Panc1 (cell line): ENCODE results near the gene OR10H1. TPM values are rescaled to one million over a fixed set of nuclear protein-coding genes. Genes with fewer than 3 reads are reported as not detected.

Experiments used
- ATAC-seq: fragments of 200-7000 bp; cut with Tn5 transposase; 2 replicates; pipeline ENCODE4 v1.9.1; 2020; ENCODE audit warnings: mild to moderate bottlenecking, moderate library complexity
- BruUV-seq: library from RNA; stranded (reverse); fragments of 400-500 nt; replicated peaks from 2 replicates; lab custom pipeline; 2021; lab: Mats Ljungman, UMichigan
- CTCF ChIA-PET: fragments of 300-600 bp; sonication (Branson Sonifier 250); formaldehyde crosslinking; loops from one replicate; lab custom pipeline; 2022; ENCODE audit warnings: antibody characterized with exemption; lab: Charles Lee
- POLR2A ChIA-PET: fragments of 300-600 bp; sonication (Branson Sonifier 250); formaldehyde crosslinking; loops from one replicate; lab custom pipeline; 2022; ENCODE audit warnings: antibody characterized with exemption; lab: Charles Lee
- DNase-seq: peaks from one replicate; pipeline ENCODE4 v3.0.0-alpha.2; 2010; ENCODE audit warnings: low read depth, low spot score
- H3K27ac ChIP-seq: 2 replicates; pipeline ENCODE4 v1.5.1; 2011; ENCODE audit warnings: mild to moderate bottlenecking, low read length, inconsistent platforms
- H3K27me3 ChIP-seq: fragments of 200-500 bp; sonication (Bioruptor generic); 2 replicates; pipeline ENCODE4 v1.6.0; 2014; ENCODE audit warnings: low read length, inconsistent platforms; ENCODE audit not compliant: control insufficient read depth, insufficient read depth
- H3K36me3 ChIP-seq: fragments of 200-500 bp; sonication (Bioruptor generic); 2 replicates; pipeline ENCODE4 v1.5.1; 2014; ENCODE audit warnings: inconsistent platforms, mild to moderate bottlenecking, low read length, moderate library complexity; ENCODE audit not compliant: control insufficient read depth, insufficient read depth
- H3K4me1 ChIP-seq: 2 replicates; pipeline ENCODE4 v1.5.1; 2011; ENCODE audit warnings: inconsistent platforms, mild to moderate bottlenecking, low read length, moderate library complexity; ENCODE audit not compliant: control insufficient read depth, insufficient read depth
- H3K4me3 ChIP-seq, 2 experiments: 2 replicates each; pipeline ENCODE4 v1.5.1; 2011 to 2012; ENCODE audit warnings: low read depth in 2 of 2, low read length in 2 of 2, mild to moderate bottlenecking in 2 of 2, inconsistent platforms in 1 of 2, moderate library complexity in 1 of 2
- H3K9me3 ChIP-seq: fragments of 200-500 bp; sonication (Bioruptor generic); 2 replicates; pipeline ENCODE4 v1.5.1; 2014; ENCODE audit warnings: low read depth, mild to moderate bottlenecking, inconsistent platforms, low read length, moderate library complexity; ENCODE audit not compliant: control insufficient read depth, insufficient read depth
- in situ Hi-C: cut with HindIII; loops from 2 replicates; pipeline ENCODE4 v1.10.0; 2016; ENCODE audit warnings: low sequenced_read_pairs, low pct_unique_long_range_greater_than_20kb
- intact Hi-C: fragments of 100-400 bp; cut with micrococcal nuclease; formaldehyde crosslinking; loops from one replicate; pipeline ENCODE4 v1.10.0; 2022; ENCODE audit not compliant: unreplicated experiment
- total RNA-seq: library from RNA; stranded (reverse); gene quantifications from one replicate; pipeline ENCODE4 v1.2.1, GENCODE V29; 2021; ENCODE audit not compliant: unreplicated experiment
- TF ChIP-seq, protein P1 (sequence below): fragments of 450-650 bp; IDR thresholded peaks from 2 replicates; pipeline ENCODE4 v1.5.1; 2017; ENCODE audit warnings: mild to moderate bottlenecking
- TF ChIP-seq, protein P2 (sequence below), 2 experiments: IDR thresholded peaks; 2 replicates each; pipeline ENCODE4 v1.6.1; 2011 to 2012; ENCODE audit warnings: low read depth in 2 of 2, control low read depth in 1 of 2, low read length in 1 of 2, mild to moderate bottlenecking in 1 of 2, moderate library complexity in 1 of 2; ENCODE audit not compliant: insufficient read depth in 1 of 2

The OR10H1 gene
- total RNA-seq, 1 experiment from 2014 or later: not detected

DNA sequence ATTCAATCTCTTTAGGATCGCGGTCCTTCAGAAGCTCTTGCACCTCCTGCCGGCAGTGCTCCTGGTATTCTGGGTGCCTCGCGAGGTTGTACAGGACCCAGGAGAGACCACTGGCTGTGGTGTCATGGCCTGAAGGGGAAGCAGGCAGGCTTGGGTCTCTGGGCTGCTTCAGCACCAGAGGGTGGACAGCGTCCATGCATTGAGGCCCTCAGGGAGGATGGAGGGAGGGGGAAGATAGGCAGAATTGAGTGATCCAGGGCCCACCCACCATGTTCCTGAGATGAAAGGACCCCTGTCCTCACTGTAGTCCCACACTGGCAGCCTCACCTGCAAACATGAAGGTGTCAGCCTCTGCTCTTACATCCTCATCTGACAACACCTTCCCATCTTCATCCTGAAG, 45.9 kb downstream of the OR10H1 start:
- H3K27ac ChIP-seq: no peak overlapping the region
- no peak for ATAC-seq
- POLR2A ChIA-PET: no interaction called here
- no TSS peak for BruUV-seq
- TF ChIP-seq, protein P1, sequence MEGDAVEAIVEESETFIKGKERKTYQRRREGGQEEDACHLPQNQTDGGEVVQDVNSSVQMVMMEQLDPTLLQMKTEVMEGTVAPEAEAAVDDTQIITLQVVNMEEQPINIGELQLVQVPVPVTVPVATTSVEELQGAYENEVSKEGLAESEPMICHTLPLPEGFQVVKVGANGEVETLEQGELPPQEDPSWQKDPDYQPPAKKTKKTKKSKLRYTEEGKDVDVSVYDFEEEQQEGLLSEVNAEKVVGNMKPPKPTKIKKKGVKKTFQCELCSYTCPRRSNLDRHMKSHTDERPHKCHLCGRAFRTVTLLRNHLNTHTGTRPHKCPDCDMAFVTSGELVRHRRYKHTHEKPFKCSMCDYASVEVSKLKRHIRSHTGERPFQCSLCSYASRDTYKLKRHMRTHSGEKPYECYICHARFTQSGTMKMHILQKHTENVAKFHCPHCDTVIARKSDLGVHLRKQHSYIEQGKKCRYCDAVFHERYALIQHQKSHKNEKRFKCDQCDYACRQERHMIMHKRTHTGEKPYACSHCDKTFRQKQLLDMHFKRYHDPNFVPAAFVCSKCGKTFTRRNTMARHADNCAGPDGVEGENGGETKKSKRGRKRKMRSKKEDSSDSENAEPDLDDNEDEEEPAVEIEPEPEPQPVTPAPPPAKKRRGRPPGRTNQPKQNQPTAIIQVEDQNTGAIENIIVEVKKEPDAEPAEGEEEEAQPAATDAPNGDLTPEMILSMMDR: no peak
- TF ChIP-seq, protein P2, sequence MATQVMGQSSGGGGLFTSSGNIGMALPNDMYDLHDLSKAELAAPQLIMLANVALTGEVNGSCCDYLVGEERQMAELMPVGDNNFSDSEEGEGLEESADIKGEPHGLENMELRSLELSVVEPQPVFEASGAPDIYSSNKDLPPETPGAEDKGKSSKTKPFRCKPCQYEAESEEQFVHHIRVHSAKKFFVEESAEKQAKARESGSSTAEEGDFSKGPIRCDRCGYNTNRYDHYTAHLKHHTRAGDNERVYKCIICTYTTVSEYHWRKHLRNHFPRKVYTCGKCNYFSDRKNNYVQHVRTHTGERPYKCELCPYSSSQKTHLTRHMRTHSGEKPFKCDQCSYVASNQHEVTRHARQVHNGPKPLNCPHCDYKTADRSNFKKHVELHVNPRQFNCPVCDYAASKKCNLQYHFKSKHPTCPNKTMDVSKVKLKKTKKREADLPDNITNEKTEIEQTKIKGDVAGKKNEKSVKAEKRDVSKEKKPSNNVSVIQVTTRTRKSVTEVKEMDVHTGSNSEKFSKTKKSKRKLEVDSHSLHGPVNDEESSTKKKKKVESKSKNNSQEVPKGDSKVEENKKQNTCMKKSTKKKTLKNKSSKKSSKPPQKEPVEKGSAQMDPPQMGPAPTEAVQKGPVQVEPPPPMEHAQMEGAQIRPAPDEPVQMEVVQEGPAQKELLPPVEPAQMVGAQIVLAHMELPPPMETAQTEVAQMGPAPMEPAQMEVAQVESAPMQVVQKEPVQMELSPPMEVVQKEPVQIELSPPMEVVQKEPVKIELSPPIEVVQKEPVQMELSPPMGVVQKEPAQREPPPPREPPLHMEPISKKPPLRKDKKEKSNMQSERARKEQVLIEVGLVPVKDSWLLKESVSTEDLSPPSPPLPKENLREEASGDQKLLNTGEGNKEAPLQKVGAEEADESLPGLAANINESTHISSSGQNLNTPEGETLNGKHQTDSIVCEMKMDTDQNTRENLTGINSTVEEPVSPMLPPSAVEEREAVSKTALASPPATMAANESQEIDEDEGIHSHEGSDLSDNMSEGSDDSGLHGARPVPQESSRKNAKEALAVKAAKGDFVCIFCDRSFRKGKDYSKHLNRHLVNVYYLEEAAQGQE (IDR thresholded peaks at IDR 0.05; ENCODE audit: insufficient read depth in 1 of 2, low read depth in 2 of 2, low read length in 1 of 2): peak; percentile 76 to 86
- in situ Hi-C loops: no loop called here
- intact Hi-C loops: no loop called here
- H3K36me3 ChIP-seq: no peaks in the 10 kb centered on the region
- CTCF ChIA-PET: no interaction called here
- DNase-seq: no peak
- H3K9me3 ChIP-seq: no peaks in the 10 kb centered on the region
- H3K4me3 ChIP-seq: no peak overlapping the region
- no peaks in the 10 kb centered on the region for H3K27me3 ChIP-seq
- no peaks in the 10 kb centered on the region for H3K4me1 ChIP-seq

DNA sequence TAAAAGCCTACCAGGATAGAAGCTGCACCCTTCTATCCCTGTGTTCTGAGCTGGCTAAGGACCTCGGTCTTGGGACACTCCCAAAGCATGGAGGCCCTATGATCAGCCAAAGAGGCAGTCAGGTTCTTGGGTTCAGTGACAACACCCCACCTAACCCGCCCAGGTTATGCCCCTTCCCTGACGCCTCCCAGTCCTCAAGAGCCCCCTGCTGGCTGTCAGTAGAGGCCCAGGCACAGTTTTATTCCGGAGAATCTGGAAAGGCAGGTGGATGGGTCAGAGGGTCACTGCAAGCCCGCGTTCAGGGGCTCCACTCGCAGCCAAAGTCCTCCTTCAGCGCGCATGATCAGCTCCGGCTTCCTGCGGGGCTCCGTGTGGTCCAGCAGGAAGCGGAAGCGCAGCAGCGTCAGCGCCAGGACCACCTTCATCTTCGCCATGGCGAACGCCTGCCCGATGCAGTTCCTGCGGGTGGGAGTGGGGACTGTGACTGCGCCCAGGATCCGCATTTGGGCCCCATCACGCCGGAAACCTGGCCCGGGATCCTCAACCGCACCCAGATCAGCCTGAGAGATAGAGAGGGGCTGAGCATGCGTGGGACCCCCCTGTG, 55.4 kb downstream of the OR10H1 start:
- 0 out of 2 replicates have a peak, but pooled peaks cover 2% of the 10 kb centered on the region for H3K27me3 ChIP-seq
- intact Hi-C loops: no loop called here
- H3K36me3 ChIP-seq: no peaks in the 10 kb centered on the region
- ATAC-seq (no peak), DNase-seq (no peak)
- ChIA-PET CTCF (no interaction called here), POLR2A (no interaction called here)
- no peak overlapping the region for H3K4me3 ChIP-seq
- no peaks in the 10 kb centered on the region for H3K9me3 ChIP-seq
- in situ Hi-C loops: no loop called here
- BruUV-seq: no TSS peak
- TF ChIP-seq, protein P1: peak; percentile 42
- TF ChIP-seq, protein P2 (IDR thresholded peaks at IDR 0.05; ENCODE audit: insufficient read depth in 1 of 2, low read depth in 2 of 2, low read length in 1 of 2): no peak
- H3K27ac ChIP-seq: no peak overlapping the region
- H3K4me1 ChIP-seq: no peaks in the 10 kb centered on the region
